Ovary (tissue), 9 donors: ENCODE data around the gene CAPNS1. TPM values are rescaled to one million over a fixed set of nuclear protein-coding genes. Genes with fewer than 3 reads are reported as not detected.

Source experiments
- DNase-seq, 5 donors: peaks; one replicate each; pipeline ENCODE4 v3.0.0-alpha.2; 2019 to 2020
- H3K27ac ChIP-seq, 2 donors: fragments of 200-600 bp; one replicate each; pipeline versions ENCODE4 v1.5.1 to v1.8.0; 2019 to 2022
- H3K27me3 ChIP-seq: fragments of 200-600 bp; one replicate; pipeline ENCODE4 v1.8.0; 2022
- H3K36me3 ChIP-seq: fragments of 200-600 bp; sonication (generic); one replicate; pipeline ENCODE4 v1.5.1; 2019
- H3K4me1 ChIP-seq: one replicate; pipeline ENCODE4 v1.8.1; 2013; ENCODE audit warnings: mild to moderate bottlenecking, moderate library complexity; ENCODE audit not compliant: insufficient read depth
- H3K4me3 ChIP-seq: fragments of 200-600 bp; sonication (generic); one replicate; pipeline ENCODE4 v1.5.1; 2017
- H3K9me3 ChIP-seq, 2 donors: fragments of 200-600 bp in 1 of 2; sonication (generic) in 1 of 2; one replicate each; pipeline versions ENCODE4 v1.5.1 to v1.8.1; 2013 to 2019; ENCODE audit warnings: mild to moderate bottlenecking in 1 of 2, moderate library complexity in 1 of 2
- EP300 ChIP-seq: sonication (generic); formaldehyde crosslinking; IDR thresholded peaks from one replicate; pipeline ENCODE4 v1.6.1; 2017; ENCODE audit warnings: antibody characterized with exemption
- POLR2A ChIP-seq: fragments of 450-650 bp; IDR thresholded peaks from one replicate; pipeline ENCODE4 v1.6.1; 2017; ENCODE audit warnings: antibody characterized with exemption, mild to moderate bottlenecking, moderate library complexity
- WGBS, 3 donors: extraction: QIAGEN DNeasy Blood & Tissue Kit in 1 of 3; methylation state at CpG; one replicate each; pipeline versions ENCODE4 v1.1.5 to v1.1.7; 2013 to 2017; 5-methylcytosine and 5-hydroxymethylcytosine counted together
- intact Hi-C, 4 donors: fragments of 100-400 bp; cut with DNase I; formaldehyde crosslinking; loops; one replicate each; pipeline versions ENCODE4 v1.11.0 to v1.15.1; 2022 to 2023
- polyA plus RNA-seq, 2 donors: library from polyadenylated mRNA; stranded (reverse); fragments of 200-250 nt in 1 of 2; fragments of 350-450 nt in 1 of 2; fragmentation: Illumina TruSeq in 1 of 2; extraction: RNeasy Lipid Tissue Mini Kit (QIAGEN cat#74804) in 1 of 2; gene quantifications; one replicate each; pipeline ENCODE4 v1.2.3, GENCODE V29; 2013 to 2014
- total RNA-seq, 7 donors: library from RNA; depleted of rRNA in 2 of 7; stranded (reverse); fragments of >200 nt in 2 of 7; fragmentation: NEBNext Ultra II Directional in 3 of 7; extraction: Animal tissue kit (Norgen Biotek cat#: 25700) in 3 of 7; gene quantifications; one replicate each; pipeline versions ENCODE4 v1.1.0 to v1.2.4, GENCODE V29; 2016 to 2023
- TF ChIP-seq, protein P1 (sequence below), 3 donors: fragments of 450-650 bp in 2 of 3; fragments of 200-600 bp in 1 of 3; IDR thresholded peaks; one replicate each; pipeline versions ENCODE4 v1.5.1 to v1.8.0; 2016 to 2022; ENCODE audit warnings: antibody characterized with exemption in 3 of 3, mild to moderate bottlenecking in 1 of 3
- donor health status: DM: no; HTN: no; CAD: no; lungs with moderate emphysema.
- donor health status: DM: no; HTN: no; CAD: no.
- donor health status: Bipolar disorder and iron deficiency.
- donor health status: DM: yes; HTN: yes; CAD: no.
- donor health status: DM: no; HTN: no; CAD: no.
- donor health status: DM: yes; HTN: yes; CAD: no.

The CAPNS1 gene
- total and polyA plus RNA-seq, 9 donors = 69.4 to 783 (median 488) TPM

DNA sequence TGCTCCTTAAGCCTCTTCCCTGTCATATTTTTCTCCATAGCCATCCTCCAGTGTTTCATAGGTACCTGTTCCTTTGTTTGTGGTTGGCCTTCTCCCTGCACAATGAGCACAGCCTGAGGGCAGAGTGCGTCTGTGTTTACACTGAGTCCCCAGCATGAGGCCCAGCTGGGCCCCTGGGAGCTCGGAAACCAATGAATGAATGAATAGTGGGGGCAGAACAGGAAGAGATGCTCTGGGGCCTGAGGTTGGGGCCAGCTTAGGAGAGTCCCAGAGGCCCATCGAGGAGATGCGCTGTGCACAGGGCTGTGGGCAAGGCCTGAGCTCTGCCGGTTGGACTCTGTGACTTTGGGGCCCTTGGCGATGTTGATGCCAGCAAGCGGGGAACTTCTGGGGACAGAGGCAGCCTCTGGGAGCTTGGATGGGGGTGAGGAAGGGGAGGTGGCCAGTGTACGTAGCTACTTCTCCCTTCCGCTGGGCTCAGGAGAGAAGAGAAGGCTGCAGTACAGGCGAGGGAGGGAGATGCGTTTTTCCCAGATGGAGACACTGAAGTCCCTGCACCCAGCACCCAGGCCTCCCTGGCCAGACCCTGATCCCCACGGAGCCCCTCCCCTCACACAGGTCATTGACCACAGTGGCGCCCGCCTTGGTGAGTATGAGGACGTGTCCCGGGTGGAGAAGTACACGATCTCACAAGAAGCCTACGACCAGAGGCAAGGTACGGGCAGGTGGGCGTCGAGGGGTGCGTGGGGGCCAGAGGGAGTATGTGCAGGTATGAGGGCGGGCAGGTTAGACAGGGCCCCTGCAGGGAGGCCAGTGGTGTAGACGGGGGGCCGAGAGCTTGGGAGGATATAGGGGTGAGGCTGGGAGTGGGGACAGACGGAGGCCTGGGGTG is 19.5 kb upstream of the CAPNS1 start:
- Histone ChIP-seq H3K36me3 (no peaks in the 10 kb centered on the region), H3K4me1 (peaks cover 7% of the 10 kb centered on the region), H3K4me3 (no peak overlapping the region), H3K27ac (no peak overlapping the region), H3K9me3 (no peaks in the 10 kb centered on the region), H3K27me3 (no peaks in the 10 kb centered on the region)
- 87 to 90% (median 87%) methylated on average over 26 of the region's 26 CpGs for WGBS, 3 donors
- TF ChIP-seq, protein P1, sequence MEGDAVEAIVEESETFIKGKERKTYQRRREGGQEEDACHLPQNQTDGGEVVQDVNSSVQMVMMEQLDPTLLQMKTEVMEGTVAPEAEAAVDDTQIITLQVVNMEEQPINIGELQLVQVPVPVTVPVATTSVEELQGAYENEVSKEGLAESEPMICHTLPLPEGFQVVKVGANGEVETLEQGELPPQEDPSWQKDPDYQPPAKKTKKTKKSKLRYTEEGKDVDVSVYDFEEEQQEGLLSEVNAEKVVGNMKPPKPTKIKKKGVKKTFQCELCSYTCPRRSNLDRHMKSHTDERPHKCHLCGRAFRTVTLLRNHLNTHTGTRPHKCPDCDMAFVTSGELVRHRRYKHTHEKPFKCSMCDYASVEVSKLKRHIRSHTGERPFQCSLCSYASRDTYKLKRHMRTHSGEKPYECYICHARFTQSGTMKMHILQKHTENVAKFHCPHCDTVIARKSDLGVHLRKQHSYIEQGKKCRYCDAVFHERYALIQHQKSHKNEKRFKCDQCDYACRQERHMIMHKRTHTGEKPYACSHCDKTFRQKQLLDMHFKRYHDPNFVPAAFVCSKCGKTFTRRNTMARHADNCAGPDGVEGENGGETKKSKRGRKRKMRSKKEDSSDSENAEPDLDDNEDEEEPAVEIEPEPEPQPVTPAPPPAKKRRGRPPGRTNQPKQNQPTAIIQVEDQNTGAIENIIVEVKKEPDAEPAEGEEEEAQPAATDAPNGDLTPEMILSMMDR (IDR thresholded peaks at IDR 0.05) = no peak
- TF ChIP-seq EP300 (no peak), POLR2A (no peak)
- intact Hi-C loops = no loop called here
- no peak for DNase-seq

DNA sequence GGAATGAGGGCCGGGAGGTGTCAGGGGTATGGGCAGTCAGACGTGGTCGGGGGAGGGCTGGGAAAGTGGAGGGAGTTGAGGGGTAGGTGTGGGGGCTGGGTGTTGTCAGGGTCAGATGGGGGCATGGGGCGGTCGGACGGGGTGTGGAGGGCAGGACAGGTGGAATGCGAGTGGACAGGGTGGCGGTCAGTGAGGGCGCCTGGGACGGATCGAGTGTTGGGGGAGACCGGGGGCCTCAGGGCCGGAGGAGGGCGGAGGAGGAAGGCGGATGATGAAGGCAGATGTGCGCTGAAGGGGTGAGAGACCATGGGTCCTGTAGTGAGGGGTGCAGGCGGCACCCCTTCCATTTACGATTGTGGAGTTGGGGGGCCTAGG is 18.9 kb upstream of the CAPNS1 start:
- DNase-seq = no peak
- H3K27me3 ChIP-seq = no peaks in the 10 kb centered on the region
- intact Hi-C loops = no loop called here
- no peak overlapping the region for H3K27ac ChIP-seq
- H3K9me3 ChIP-seq = no peaks in the 10 kb centered on the region
- H3K36me3 ChIP-seq = no peaks in the 10 kb centered on the region
- WGBS, 3 donors = 83 to 92% (median 85%) methylated on average over 18 of the region's 18 CpGs
- H3K4me3 ChIP-seq = no peak overlapping the region
- TF ChIP-seq POLR2A (no peak), EP300 (no peak)
- TF ChIP-seq, protein P1 (IDR thresholded peaks at IDR 0.05) = no peak
- H3K4me1 ChIP-seq = peaks cover 5% of the 10 kb centered on the region

DNA sequence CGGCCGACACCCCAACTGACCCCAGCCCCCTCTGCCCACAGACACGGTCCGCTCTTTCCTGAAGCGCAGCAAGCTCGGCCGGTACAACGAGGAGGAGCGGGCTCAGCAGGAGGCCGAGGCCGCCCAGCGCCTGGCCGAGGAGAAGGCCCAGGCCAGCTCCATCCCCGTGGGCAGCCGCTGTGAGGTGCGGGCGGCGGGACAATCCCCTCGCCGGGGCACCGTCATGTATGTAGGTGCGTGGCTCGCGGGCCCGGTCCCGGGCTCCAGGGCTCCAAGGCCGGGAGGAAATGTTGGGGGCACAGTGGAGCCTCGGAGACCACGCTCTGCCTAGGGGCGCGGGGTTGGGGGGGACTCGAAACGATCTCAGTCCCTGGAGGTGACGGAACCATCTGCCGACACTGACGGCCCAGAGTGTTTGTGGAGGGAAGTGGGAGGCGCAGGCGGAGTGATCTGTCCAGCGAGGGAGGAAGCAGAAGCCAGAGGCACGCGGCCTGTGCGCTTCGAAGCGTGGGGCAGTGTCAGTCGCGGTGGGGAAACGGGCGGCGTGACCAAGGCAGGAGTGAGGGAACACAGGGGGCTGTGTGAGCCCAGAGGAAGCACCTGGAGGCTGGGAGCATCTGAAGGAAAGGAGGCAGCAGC is 18.3 kb upstream of the CAPNS1 start:
- Histone ChIP-seq H3K36me3 (no peaks in the 10 kb centered on the region), H3K9me3 (no peaks in the 10 kb centered on the region), H3K4me1 (peaks cover 2% of the 10 kb centered on the region), H3K27ac (no peak overlapping the region), H3K27me3 (no peaks in the 10 kb centered on the region), H3K4me3 (no peak overlapping the region)
- 84 to 85% (median 85%) methylated on average over 49 of the region's 49 CpGs for WGBS, 3 donors
- TF ChIP-seq, protein P1 (IDR thresholded peaks at IDR 0.05) = no peak
- TF ChIP-seq POLR2A (no peak), EP300 (no peak)
- DNase-seq = no peak
- intact Hi-C loops = no loop called here

DNA sequence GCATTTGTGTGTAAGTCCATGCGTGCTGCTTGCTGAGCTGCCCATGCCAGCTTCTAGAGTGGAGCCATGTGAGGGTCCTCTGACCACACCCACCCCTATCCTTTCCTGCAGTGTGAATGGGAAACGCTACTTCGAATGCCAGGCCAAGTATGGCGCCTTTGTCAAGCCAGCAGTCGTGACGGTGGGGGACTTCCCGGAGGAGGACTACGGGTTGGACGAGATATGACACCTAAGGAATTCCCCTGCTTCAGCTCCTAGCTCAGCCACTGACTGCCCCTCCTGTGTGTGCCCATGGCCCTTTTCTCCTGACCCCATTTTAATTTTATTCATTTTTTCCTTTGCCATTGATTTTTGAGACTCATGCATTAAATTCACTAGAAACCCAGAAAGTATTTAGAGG is 14.3 kb upstream of the CAPNS1 start:
- TF ChIP-seq POLR2A = no peak
- TF ChIP-seq, protein P1 (IDR thresholded peaks at IDR 0.05) = no peak
- TF ChIP-seq EP300 = no peak
- no peak overlapping the region for H3K27ac ChIP-seq
- no peak overlapping the region for H3K4me3 ChIP-seq
- no peaks in the 10 kb centered on the region for H3K27me3 ChIP-seq
- no peaks in the 10 kb centered on the region for H3K4me1 ChIP-seq
- no peaks in the 10 kb centered on the region for H3K36me3 ChIP-seq
- intact Hi-C loops = loop anchor here in 3 of 4 donors (5.0 kb wide), 1 partner anchor 47 kb away; no protein-coding TSS in a partner anchor
- DNase-seq = no peak
- 74 to 82% (median 76%) methylated on average over 9 of the region's 9 CpGs for WGBS, 3 donors
- H3K9me3 ChIP-seq = no peaks in the 10 kb centered on the region
